ENCODE results near the gene SUPT5H.
"Not testable (repeated sequence)": the region's sequence is repeated elsewhere in the genome, so short reads cannot be mapped to it uniquely, and the experiment has no call there.

SUPT5H gene

GRCh38 chr19:39469036-39469435, 23.7 kb downstream of the SUPT5H start:
- no peak for DNase-seq

- DNase-seq, result no peak
These were observed 24.2 kb downstream of the SUPT5H start for GRCh38 chr19:39469567-39469966.

GRCh38 chr19:39470724-39471339, 25.4 kb downstream of the SUPT5H start:
- DNase-seq, result no peak

GRCh38 chr19:39471756-39472536, 26.6 kb downstream of the SUPT5H start:
- peak; percentile 43 for DNase-seq

GRCh38 chr19:39472746-39473442, 27.5 kb downstream of the SUPT5H start:
- DNase-seq, result no peak

GRCh38 chr19:39473443-39473960, 28.1 kb downstream of the SUPT5H start:
- DNase-seq, result no peak

GRCh38 chr19:39474139-39474620, 28.8 kb downstream of the SUPT5H start:
- DNase-seq, result peak; percentile 84

- no peak for DNase-seq
These were observed 30.4 kb downstream of the SUPT5H start for GRCh38 chr19:39475748-39476147.

- DNase-seq, result not testable (repeated sequence)
These were observed 34.0 kb downstream of the SUPT5H start for GRCh38 chr19:39479319-39479801.

GRCh38 chr19:39479916-39480315, 34.5 kb downstream of the SUPT5H start:
- DNase-seq, result no peak

- peak; percentile 99 for DNase-seq
These were observed 35.2 kb downstream of the SUPT5H start, which contains the start of gene TIMM50 for GRCh38 chr19:39480337-39481228. TIMM50 (plus strand) TSS chr19:39480838; CDS start chr19:39480854, 16 bp downstream.

GRCh38 chr19:39481229-39481545, 35.8 kb downstream of the SUPT5H start:
- no peak for DNase-seq

- DNase-seq, result no peak
These were observed 36.3 kb downstream of the SUPT5H start for GRCh38 chr19:39481676-39482075.

- no peak for DNase-seq
These were observed 37.8 kb downstream of the SUPT5H start for GRCh38 chr19:39483141-39483540.

- DNase-seq, result no peak
These were observed 44.4 kb downstream of the SUPT5H start for GRCh38 chr19:39489756-39490155.

GRCh38 chr19:39492225-39492624, 46.8 kb downstream of the SUPT5H start:
- no peak for DNase-seq

- no peak for DNase-seq
These were observed 47.4 kb downstream of the SUPT5H start for GRCh38 chr19:39492788-39493187.

- no peak for DNase-seq
These were observed 49.3 kb downstream of the SUPT5H start for GRCh38 chr19:39494661-39495060.

- no peak for DNase-seq
These were observed 50.7 kb downstream of the SUPT5H start for GRCh38 chr19:39496063-39496462.

GRCh38 chr19:39497701-39497995, 52.3 kb downstream of the SUPT5H start:
- no peak for DNase-seq

GRCh38 chr19:39497996-39498797, 52.8 kb downstream of the SUPT5H start:
- peak; percentile 47 for DNase-seq

All from stimulated activated CD8-positive, alpha-beta memory T cell treated with anti-CD3 and anti-CD28 coated beads, Interleukin-4, amount 100 ng/mL, for 48 hours (primary cell).